Activated T-helper 2 cell treated with anti-CD3 and anti-CD28 coated beads, Interferon-gamma antibody, Interleukin-2, Interleukin-4, amounts not matched to agents 10 μg/mL and 5 μg/mL and 100 μg/mL, durations not matched to agents 14 hours and 24 hours and 36 hours (primary cell): ENCODE measurements around the gene MDM1. TPM values are rescaled to one million over a fixed set of nuclear protein-coding genes. Genes with fewer than 3 reads are reported as not detected.

Experiments
- DNase-seq: peaks from one replicate; pipeline ENCODE4 v3.0.0; 2021; ENCODE audit warnings: low spot score
- H3K27ac Mint-ChIP-seq: one replicate; pipeline ENCODE4 v1.8.0; 2021; ENCODE audit warnings: mixed read lengths
- H3K27me3 Mint-ChIP-seq: one replicate; pipeline ENCODE4 v1.8.0; 2021; ENCODE audit warnings: low read depth, mixed read lengths
- H3K36me3 Mint-ChIP-seq: one replicate; pipeline ENCODE4 v1.8.0; 2021; ENCODE audit warnings: low read depth, mixed read lengths
- H3K4me1 Mint-ChIP-seq: one replicate; pipeline ENCODE4 v1.8.0; 2021; ENCODE audit warnings: low read depth, mixed read lengths
- H3K4me3 Mint-ChIP-seq: one replicate; pipeline ENCODE4 v1.8.0; 2021; ENCODE audit warnings: low read depth, mild to moderate bottlenecking, moderate library complexity, mixed read lengths
- H3K9me3 Mint-ChIP-seq: one replicate; pipeline ENCODE4 v1.8.0; 2021; ENCODE audit warnings: mixed read lengths
- intact Hi-C: fragments of 100-400 bp; cut with micrococcal nuclease; formaldehyde crosslinking; loops from one replicate; pipeline ENCODE4 v1.15.1; 2023
- total RNA-seq: library from RNA; stranded (reverse); gene quantifications from 2 replicates; pipeline ENCODE4 v1.2.3, GENCODE V29; 2022

The MDM1 gene
- total RNA-seq, 1 donor from 2014 or later: 13.1 TPM

DNA sequence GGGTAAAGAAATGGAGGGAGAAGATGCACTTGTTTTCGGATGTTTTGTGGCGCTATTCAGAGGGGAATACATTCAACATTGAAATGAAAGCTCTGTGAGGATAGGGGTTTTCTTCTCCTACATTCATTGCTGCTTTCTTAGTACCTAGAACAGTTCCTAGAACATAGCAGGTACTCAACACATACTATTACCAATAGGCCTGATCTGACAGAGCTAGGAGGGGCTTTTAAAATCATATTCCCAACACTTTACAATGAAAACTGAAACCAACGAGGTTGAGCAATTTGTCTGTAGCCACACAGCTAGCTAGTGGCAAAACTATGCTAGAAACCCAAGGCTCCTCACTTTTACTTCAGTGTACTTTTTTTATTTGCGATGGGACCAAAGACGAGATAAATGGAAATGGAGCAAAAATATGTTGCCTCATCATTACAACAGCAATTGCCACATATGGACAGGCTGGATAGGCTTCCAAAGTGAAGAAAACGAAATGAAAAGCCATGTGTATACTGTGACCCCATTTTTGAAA lies 55.7 kb downstream of the MDM1 start:
- Mint-ChIP-seq H3K27me3 (peaks cover 27% of the 10 kb centered on the region), H3K27ac (no peak overlapping the region), H3K4me3 (no peak overlapping the region), H3K9me3 (no peaks in the 10 kb centered on the region), H3K4me1 (peaks cover 42% of the 10 kb centered on the region), H3K36me3 (no peaks in the 10 kb centered on the region)
- intact Hi-C loops: loop anchor here (2.0 kb wide), 1 partner anchor 18 kb away; no protein-coding TSS in a partner anchor
- DNase-seq: no peak

DNA sequence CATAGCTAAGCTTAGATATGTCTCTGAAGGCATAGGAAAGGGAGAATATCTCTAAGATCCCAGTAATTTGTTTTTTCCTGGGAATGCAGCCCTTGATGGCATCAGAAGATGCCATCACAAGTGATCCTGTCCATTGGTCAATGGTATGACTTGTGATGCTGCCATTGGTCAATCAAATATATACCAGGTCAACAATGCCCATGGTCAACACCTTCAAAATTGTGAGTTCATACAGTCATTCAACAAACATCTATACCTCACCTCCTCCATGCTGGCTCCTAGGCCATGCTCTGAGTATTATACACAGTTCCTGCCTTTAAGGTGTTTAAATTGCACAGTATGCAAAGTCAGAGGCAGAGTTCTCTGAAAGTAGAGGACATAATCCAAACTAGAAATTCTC lies 59.4 kb downstream of the MDM1 start:
- Mint-ChIP-seq H3K27ac (no peak overlapping the region), H3K4me1 (peaks cover 35% of the 10 kb centered on the region), H3K36me3 (no peaks in the 10 kb centered on the region), H3K4me3 (no peak overlapping the region), H3K27me3 (peaks cover 32% of the 10 kb centered on the region), H3K9me3 (no peaks in the 10 kb centered on the region)
- intact Hi-C loops: no loop called here
- DNase-seq: no peak

- intact Hi-C loops: no loop called here
- no peak for DNase-seq
- H3K4me1 Mint-ChIP-seq: peaks cover 32% of the 10 kb centered on the region
- H3K27ac Mint-ChIP-seq: no peak overlapping the region
- H3K36me3 Mint-ChIP-seq: no peaks in the 10 kb centered on the region
- peaks cover 32% of the 10 kb centered on the region for H3K27me3 Mint-ChIP-seq
- no peak overlapping the region for H3K4me3 Mint-ChIP-seq
- no peaks in the 10 kb centered on the region for H3K9me3 Mint-ChIP-seq
These were observed 60.8 kb downstream of the MDM1 start for GRCh38 chr12:68271346-68271745.

GRCh38 chr12:68270358-68270757 lies 61.8 kb downstream of the MDM1 start:
- intact Hi-C loops: no loop called here
- peak overlapping the region; percentile 40 for H3K27ac Mint-ChIP-seq

GRCh38 chr12:68269779-68270178 lies 62.4 kb downstream of the MDM1 start:
- H3K9me3 Mint-ChIP-seq: no peaks in the 10 kb centered on the region
- peak overlapping the region; percentile 40 for H3K27ac Mint-ChIP-seq
- no peak overlapping the region for H3K4me3 Mint-ChIP-seq
- H3K27me3 Mint-ChIP-seq: peaks cover 34% of the 10 kb centered on the region
- H3K36me3 Mint-ChIP-seq: no peaks in the 10 kb centered on the region
- H3K4me1 Mint-ChIP-seq: peaks cover 30% of the 10 kb centered on the region
- DNase-seq: no peak
- intact Hi-C loops: loop anchor here (2.0 kb wide), 1 partner anchor 47 kb away; no protein-coding TSS in a partner anchor

More at GRCh38 chr12:68270358-68270757, 61.8 kb downstream of the MDM1 start:
- DNase-seq: no peak
- Mint-ChIP-seq H3K27me3 (peaks cover 32% of the 10 kb centered on the region), H3K4me3 (no peak overlapping the region), H3K4me1 (peaks cover 28% of the 10 kb centered on the region), H3K9me3 (no peaks in the 10 kb centered on the region), H3K36me3 (no peaks in the 10 kb centered on the region)

GRCh38 chr12:68268967-68269366 lies 63.2 kb downstream of the MDM1 start:
- DNase-seq: no peak
- Mint-ChIP-seq H3K9me3 (no peaks in the 10 kb centered on the region), H3K36me3 (no peaks in the 10 kb centered on the region), H3K27ac (no peak overlapping the region), H3K4me3 (no peak overlapping the region), H3K27me3 (peaks cover 40% of the 10 kb centered on the region), H3K4me1 (peaks cover 30% of the 10 kb centered on the region)
- intact Hi-C loops: loop anchor here (2.0 kb wide), 1 partner anchor 46 kb away; no protein-coding TSS in a partner anchor

DNA sequence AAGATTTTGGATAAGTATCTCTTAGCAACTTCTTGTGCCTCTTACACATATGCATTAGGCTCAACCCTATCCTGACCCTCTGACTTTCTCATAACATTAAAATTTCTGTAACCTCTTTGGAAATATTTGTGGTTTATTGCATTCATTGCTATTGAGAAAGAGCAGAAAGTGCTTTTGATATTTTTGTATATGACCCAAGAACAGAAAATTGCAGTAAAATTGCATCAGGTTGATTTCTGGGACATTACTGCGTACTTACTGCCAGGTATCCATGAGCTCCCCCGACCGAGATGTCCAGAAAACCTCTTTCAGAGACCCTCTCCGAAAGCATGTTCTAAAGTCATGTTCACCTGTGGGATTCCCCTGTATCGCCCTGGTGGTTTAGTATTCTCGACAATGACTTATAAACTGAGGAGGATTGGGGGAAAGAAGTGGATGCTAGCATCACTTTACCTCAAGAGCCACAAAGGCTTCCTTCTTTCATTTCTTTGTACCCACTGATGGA lies 64.2 kb downstream of the MDM1 start:
- Mint-ChIP-seq H3K27ac (no peak overlapping the region), H3K9me3 (no peaks in the 10 kb centered on the region), H3K4me3 (no peak overlapping the region), H3K36me3 (no peaks in the 10 kb centered on the region), H3K27me3 (peaks cover 49% of the 10 kb centered on the region), H3K4me1 (peaks cover 30% of the 10 kb centered on the region)
- intact Hi-C loops: loop anchor here (2.0 kb wide), 1 partner anchor 45 kb away; no protein-coding TSS in a partner anchor
- no peak for DNase-seq

- H3K27ac Mint-ChIP-seq: no peak overlapping the region
- DNase-seq: no peak
- H3K4me1 Mint-ChIP-seq: peaks cover 42% of the 10 kb centered on the region
- intact Hi-C loops: no loop called here
- H3K9me3 Mint-ChIP-seq: no peaks in the 10 kb centered on the region
- peaks cover 49% of the 10 kb centered on the region for H3K27me3 Mint-ChIP-seq
- no peak overlapping the region for H3K4me3 Mint-ChIP-seq
- H3K36me3 Mint-ChIP-seq: no peaks in the 10 kb centered on the region
These were observed 67.3 kb downstream of the MDM1 start for GRCh38 chr12:68264857-68265256.

- Mint-ChIP-seq H3K36me3 (no peaks in the 10 kb centered on the region), H3K9me3 (no peaks in the 10 kb centered on the region), H3K4me3 (no peak overlapping the region), H3K4me1 (peaks cover 43% of the 10 kb centered on the region), H3K27me3 (peaks cover 48% of the 10 kb centered on the region), H3K27ac (no peak overlapping the region)
- DNase-seq: no peak
- intact Hi-C loops: no loop called here
These were observed 67.9 kb downstream of the MDM1 start for GRCh38 chr12:68264158-68264855.

GRCh38 chr12:68263366-68263765 lies 68.8 kb downstream of the MDM1 start:
- intact Hi-C loops: no loop called here

DNA sequence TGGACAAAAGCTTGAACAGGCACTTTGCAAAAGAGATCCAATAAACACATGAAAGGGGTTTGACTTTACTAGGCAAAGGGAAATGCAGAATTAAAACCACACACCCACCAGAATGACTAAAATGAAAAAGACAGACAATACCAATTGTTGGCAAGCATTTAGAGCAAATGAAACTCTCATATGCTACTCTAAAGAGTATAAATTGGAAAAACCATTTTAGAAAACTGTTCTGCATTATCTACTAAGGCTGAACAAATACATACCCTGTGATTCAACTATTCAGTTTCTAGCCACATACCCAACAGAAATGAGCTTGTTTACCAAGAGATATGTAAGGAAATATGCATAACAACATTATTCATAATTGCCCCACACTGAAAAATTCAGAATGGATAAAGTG lies 70.3 kb downstream of the MDM1 start:
- H3K27me3 Mint-ChIP-seq: peaks cover 57% of the 10 kb centered on the region
- H3K9me3 Mint-ChIP-seq: no peaks in the 10 kb centered on the region
- intact Hi-C loops: loop anchor here (1.0 kb wide), 1 partner anchor 19 kb away; no protein-coding TSS in a partner anchor
- no peaks in the 10 kb centered on the region for H3K36me3 Mint-ChIP-seq
- H3K4me3 Mint-ChIP-seq: no peak overlapping the region
- H3K27ac Mint-ChIP-seq: no peak overlapping the region
- DNase-seq: no peak
- H3K4me1 Mint-ChIP-seq: peaks cover 32% of the 10 kb centered on the region

More at GRCh38 chr12:68263366-68263765, 68.8 kb downstream of the MDM1 start:
- peaks cover 38% of the 10 kb centered on the region for H3K4me1 Mint-ChIP-seq
- peaks cover 44% of the 10 kb centered on the region for H3K27me3 Mint-ChIP-seq
- no peaks in the 10 kb centered on the region for H3K36me3 Mint-ChIP-seq
- DNase-seq: no peak
- no peak overlapping the region for H3K4me3 Mint-ChIP-seq
- H3K9me3 Mint-ChIP-seq: no peaks in the 10 kb centered on the region
- H3K27ac Mint-ChIP-seq: no peak overlapping the region

GRCh38 chr12:68260153-68260552 lies 72.0 kb downstream of the MDM1 start:
- intact Hi-C loops: no loop called here
- peaks cover 58% of the 10 kb centered on the region for H3K27me3 Mint-ChIP-seq

GRCh38 chr12:68259318-68259940 lies 72.7 kb downstream of the MDM1 start:
- no peak for DNase-seq
- no peaks in the 10 kb centered on the region for H3K36me3 Mint-ChIP-seq
- H3K27me3 Mint-ChIP-seq: peaks cover 58% of the 10 kb centered on the region
- peak overlapping the region; percentile 44 for H3K27ac Mint-ChIP-seq
- peaks cover 28% of the 10 kb centered on the region for H3K4me1 Mint-ChIP-seq
- intact Hi-C loops: loop anchor here (1.0 to 2.0 kb wide), 2 partner anchors 17 to 18 kb away; no protein-coding TSS in a partner anchor
- H3K4me3 Mint-ChIP-seq: no peak overlapping the region
- no peaks in the 10 kb centered on the region for H3K9me3 Mint-ChIP-seq

More at GRCh38 chr12:68260153-68260552, 72.0 kb downstream of the MDM1 start:
- Mint-ChIP-seq H3K4me1 (peaks cover 29% of the 10 kb centered on the region), H3K9me3 (no peaks in the 10 kb centered on the region), H3K36me3 (no peaks in the 10 kb centered on the region), H3K27ac (no peak overlapping the region), H3K4me3 (no peak overlapping the region)
- DNase-seq: no peak
